HepG2 (cell line): ENCODE measurements around the gene SLC12A2. TPM values are rescaled to one million over a fixed set of nuclear protein-coding genes. Genes with fewer than 3 reads are reported as not detected.

Experiments
- ATAC-seq: fragments of 200-7000 bp; cut with Tn5 transposase; 3 replicates; pipeline ENCODE4 v1.9.1; 2020; ENCODE audit warnings: mild to moderate bottlenecking, moderate library complexity
- BruUV-seq: library from RNA; stranded (reverse); fragments of 400-500 nt; replicated peaks from 2 replicates; lab custom pipeline; 2021; lab: Mats Ljungman, UMichigan
- CTCF ChIA-PET: fragments of 300-600 bp; formaldehyde crosslinking; extraction: SDS; loops from one replicate; lab custom pipeline; 2021; ENCODE audit warnings: low total read pairs, inconsistent platforms, low intra/inter-chr PET ratio; lab: Yijun Ruan, JAX
- POLR2A ChIA-PET: fragments of 350-600 bp; sonication (Branson Sonifier 250); formaldehyde crosslinking; loops from one replicate; lab custom pipeline; 2020; ENCODE audit warnings: antibody characterized with exemption, inconsistent platforms; lab: Yijun Ruan, JAX
- DNase-seq: peaks from one replicate; pipeline ENCODE4 v3.0.0-alpha.2; 2015; ENCODE audit warnings: low spot score
- FAIRE-seq: peaks from 3 replicates; lab custom pipeline; 2011; peaks lifted over from hg19 to GRCh38; lab: Jason Lieb, UNC
- H2AFZ ChIP-seq: one replicate; pipeline ENCODE4 v1.6.1; 2011; ENCODE audit warnings: low read length, inconsistent platforms
- H3K27ac ChIP-seq: fragments of 300-600 bp; 3 replicates; pipeline ENCODE4 v1.8.0; 2011; ENCODE audit warnings: mixed run types, mild to moderate bottlenecking, mixed read lengths, low read length, inconsistent platforms; ENCODE audit not compliant: insufficient read depth; ENCODE audit errors: extremely low read length
- H3K27me3 ChIP-seq, 2 experiments: fragments of 200-600 bp in 1 of 2; 2 replicates in 1 of 2; 3 replicates in 1 of 2; pipeline versions ENCODE4 v1.6.0 to v1.8.0; 2011; ENCODE audit warnings: low read length in 2 of 2, mild to moderate bottlenecking in 2 of 2, moderate library complexity in 2 of 2, inconsistent platforms in 1 of 2; ENCODE audit not compliant: insufficient read depth in 2 of 2, control insufficient read depth in 1 of 2
- H3K36me3 ChIP-seq, 2 experiments: fragments of 200-600 bp in 1 of 2; replicated peaks in 1 of 2; 2 replicates in 1 of 2; 3 replicates in 1 of 2; pipeline versions ENCODE4 v1.5.1 to v1.8.0; 2011; ENCODE audit warnings: low read length in 2 of 2, inconsistent platforms in 1 of 2; ENCODE audit not compliant: insufficient read depth in 2 of 2, control insufficient read depth in 1 of 2
- H3K4me1 ChIP-seq: 2 replicates; pipeline ENCODE4 v1.5.1; 2012; ENCODE audit warnings: low read length, inconsistent platforms; ENCODE audit not compliant: insufficient read depth
- H3K4me2 ChIP-seq: 2 replicates; pipeline ENCODE4 v1.6.0; 2011; ENCODE audit warnings: low read depth, low read length, inconsistent platforms
- H3K4me3 ChIP-seq, 3 experiments: fragments of 200-600 bp in 1 of 3; sonication (generic), shearing (Covaris generic) in 1 of 3; replicated peaks in 1 of 3; 2 replicates each; pipeline ENCODE4 v1.5.1; 2011 to 2016; ENCODE audit warnings: low read length in 3 of 3, inconsistent platforms in 2 of 3, low read depth in 2 of 3, mild to moderate bottlenecking in 2 of 3, control low read depth in 1 of 3, mixed read lengths in 1 of 3; ENCODE audit not compliant: insufficient read depth in 1 of 3
- H3K79me2 ChIP-seq: one replicate; pipeline ENCODE4 v1.6.1; 2011; ENCODE audit warnings: low read length, inconsistent platforms; ENCODE audit not compliant: insufficient read depth
- H3K9ac ChIP-seq: 2 replicates; pipeline ENCODE4 v1.6.0; 2011; ENCODE audit warnings: mild to moderate bottlenecking, low read depth, low read length, inconsistent platforms; ENCODE audit not compliant: insufficient read depth
- H3K9me3 ChIP-seq: 2 replicates; pipeline ENCODE4 v1.5.1; 2012; ENCODE audit warnings: mild to moderate bottlenecking, low read length
- H4K20me1 ChIP-seq: 2 replicates; pipeline ENCODE4 v1.6.0; 2011; ENCODE audit warnings: inconsistent platforms, mild to moderate bottlenecking, low read length, moderate library complexity; ENCODE audit not compliant: insufficient read depth
- BCL6 ChIP-seq: IDR thresholded peaks from 2 replicates; pipeline ENCODE4 v1.6.1; 2016; ENCODE audit warnings: missing genetic modification reagents, missing compliant biosample characterization
- DBP ChIP-seq: sonication (generic); formaldehyde crosslinking; IDR thresholded peaks from 2 replicates; pipeline ENCODE4 v1.4.0; 2020; ENCODE audit warnings: missing genetic modification reagents; ENCODE audit errors: not compliant biosample characterization
- FOXM1 ChIP-seq: sonication (generic); formaldehyde crosslinking; IDR thresholded peaks from 2 replicates; pipeline ENCODE4 v1.5.0; 2020; ENCODE audit warnings: missing genetic modification reagents
- FOXO1 ChIP-seq: sonication (generic); formaldehyde crosslinking; IDR thresholded peaks from 2 replicates; pipeline ENCODE4 v1.4.0; 2020; ENCODE audit warnings: missing genetic modification reagents
- FOXP1 ChIP-seq, 2 experiments: fragments of 450-650 bp in 1 of 2; IDR thresholded peaks; 2 replicates each; pipeline ENCODE4 v1.6.1; 2017 to 2018; ENCODE audit warnings: antibody characterized with exemption in 1 of 2
- MTF2 ChIP-seq: sonication (generic); formaldehyde crosslinking; IDR thresholded peaks from 2 replicates; pipeline ENCODE4 v1.5.0; 2020; ENCODE audit warnings: missing genetic modification reagents, borderline replicate concordance
- NFIB ChIP-seq: sonication (generic); formaldehyde crosslinking; IDR thresholded peaks from 2 replicates; pipeline ENCODE4 v1.9.0; 2021; ENCODE audit warnings: missing genetic modification reagents, mild to moderate bottlenecking, borderline replicate concordance
- NONO ChIP-seq, 2 experiments: fragments of 450-650 bp in 1 of 2; sonication (generic) in 1 of 2; formaldehyde crosslinking in 1 of 2; IDR thresholded peaks in 1 of 2; conservative IDR thresholded peaks in 1 of 2; 2 replicates each; pipeline versions ENCODE4 v1.6.1 to v1.8.0; 2017 to 2022; ENCODE audit warnings: mild to moderate bottlenecking in 1 of 2, missing genetic modification reagents in 1 of 2, moderate library complexity in 1 of 2
- PATZ1 ChIP-seq: sonication (generic); formaldehyde crosslinking; IDR thresholded peaks from 2 replicates; pipeline ENCODE4 v1.4.0; 2020; ENCODE audit warnings: missing genetic modification reagents
- SCMH1 ChIP-seq: sonication (generic); formaldehyde crosslinking; IDR thresholded peaks from 2 replicates; pipeline ENCODE4 v1.9.0; 2021; ENCODE audit warnings: missing genetic modification reagents, mild to moderate bottlenecking, borderline replicate concordance
- SRSF4 ChIP-seq: fragments of 200-400 bp; formaldehyde crosslinking; IDR thresholded peaks from one replicate; pipeline ENCODE4 v1.6.1; 2018; ENCODE audit warnings: mild to moderate bottlenecking, low read depth, low read length, moderate library complexity; ENCODE audit not compliant: poor library complexity, severe bottlenecking
- TCF7L2 ChIP-seq: IDR thresholded peaks from 2 replicates; pipeline ENCODE4 v1.6.1; 2011; ENCODE audit warnings: mild to moderate bottlenecking, low read depth, low read length, moderate library complexity
- TRIM22 ChIP-seq: fragments of 450-650 bp; IDR thresholded peaks from 2 replicates; pipeline ENCODE4 v1.6.1; 2017
- WIZ ChIP-seq: sonication (generic); formaldehyde crosslinking; IDR thresholded peaks from 2 replicates; pipeline ENCODE4 v1.5.1; 2020; ENCODE audit warnings: mild to moderate bottlenecking, missing genetic modification reagents
- ZFP62 ChIP-seq: sonication (generic); formaldehyde crosslinking; IDR thresholded peaks from 2 replicates; pipeline ENCODE4 v1.4.0; 2020; ENCODE audit warnings: missing genetic modification reagents
- ZNF124 ChIP-seq: sonication (generic); formaldehyde crosslinking; IDR thresholded peaks from 2 replicates; pipeline ENCODE4 v1.4.0; 2020; ENCODE audit warnings: missing genetic modification reagents
- ZNF136 ChIP-seq: sonication (generic); formaldehyde crosslinking; IDR thresholded peaks from 2 replicates; pipeline ENCODE4 v1.8.1; 2022; ENCODE audit warnings: low read depth, mild to moderate bottlenecking, moderate library complexity, missing genetic modification reagents
- ZNF432 ChIP-seq: sonication (generic); formaldehyde crosslinking; IDR thresholded peaks from 2 replicates; pipeline ENCODE4 v1.5.0; 2020; ENCODE audit warnings: missing genetic modification reagents, mild to moderate bottlenecking, borderline replicate concordance
- ZNF567 ChIP-seq: sonication (generic); formaldehyde crosslinking; IDR thresholded peaks from 2 replicates; pipeline ENCODE4 v1.8.1; 2023; ENCODE audit warnings: mild to moderate bottlenecking, missing genetic modification reagents, borderline replicate concordance
- ZNF777 ChIP-seq: sonication (generic); formaldehyde crosslinking; IDR thresholded peaks from 2 replicates; pipeline ENCODE4 v1.4.0; 2020; ENCODE audit warnings: missing genetic modification reagents
- ZZZ3 ChIP-seq: sonication (generic); formaldehyde crosslinking; IDR thresholded peaks from 2 replicates; pipeline ENCODE4 v1.4.0; 2020; ENCODE audit warnings: missing genetic modification reagents, mild to moderate bottlenecking, borderline replicate concordance
- in situ Hi-C: cut with HindIII; loops from 2 replicates; pipeline ENCODE4 v1.10.0; 2017; ENCODE audit warnings: low pct_unique_long_range_greater_than_20kb; ENCODE audit not compliant: extremely low pct_ligation_motif_present
- intact Hi-C: fragments of 100-400 bp; cut with micrococcal nuclease; formaldehyde crosslinking; loops from one replicate; pipeline ENCODE4 v1.10.0; 2022; ENCODE audit not compliant: unreplicated experiment
- polyA plus RNA-seq, 8 experiments: library from polyadenylated mRNA; depleted of rRNA in 3 of 8; stranded (reverse) in 7 of 8; unstranded in 1 of 8; fragments of >200 nt; fragmentation: Illumina TruSeq in 4 of 8; extraction: Trizol in 4 of 8; gene quantifications; 2 replicates each; pipeline versions ENCODE4 v1.2.1 to v1.2.3, GENCODE V29; 2011 to 2016; ENCODE audit warnings: low read depth in 4 of 8, missing spikeins in 1 of 8, mixed read lengths in 1 of 8; ENCODE audit not compliant: insufficient read depth in 1 of 8
- total RNA-seq, 5 experiments: library from RNA; depleted of rRNA; stranded (reverse); fragments of >200 nt; fragmentation: Illumina TruSeq; extraction: Trizol; gene quantifications; 2 replicates each; pipeline ENCODE4 v1.2.3, GENCODE V29; 2016; ENCODE audit warnings: low read depth in 1 of 5

The SLC12A2 gene
- total and polyA plus RNA-seq, 2 of the 13 experiments (the other 11 are each of a cell fraction or from before 2014, with no cell fraction given) = 4.0 to 9.7 TPM

- no peak for TF ChIP-seq FOXM1 (CRISPR knock-in tag)
- TF ChIP-seq TCF7L2 = no peak
- TF ChIP-seq ZFP62 = no peak
- no peak for TF ChIP-seq ZNF124
- TF ChIP-seq FOXP1 (IDR thresholded peaks at IDR 0.05) = no peak
- TF ChIP-seq FOXP1 (CRISPR knock-in tag; IDR thresholded peaks at IDR 0.05) = no peak
- TF ChIP-seq ZNF136 = no peak
- no peak for TF ChIP-seq ZZZ3 (CRISPR knock-in tag)
- TF ChIP-seq SRSF4 = no peak
Measured at GRCh38 chr5:128062172-128062746, 21.3 kb upstream of the SLC12A2 start (continued).

GRCh38 chr5:128074171-128074570, 9.4 kb upstream of the SLC12A2 start:
- FAIRE-seq (no peak), ATAC-seq (no peak), DNase-seq (no peak)
- CTCF ChIA-PET = no interaction called here
- Histone ChIP-seq H3K79me2 (no peaks in the 10 kb centered on the region), H3K27me3 (no peaks in the 10 kb centered on the region), H4K20me1 (no peaks in the 10 kb centered on the region), H3K4me3 (no peak overlapping the region), H3K4me2 (no peak overlapping the region), H3K9ac (no peak overlapping the region), H3K27ac (no peak overlapping the region), H2AFZ (no peak overlapping the region), H3K4me1 (no peaks in the 10 kb centered on the region; the same call in 1 of the 2 replicates), H3K36me3 (no peaks in the 10 kb centered on the region), H3K9me3 (no peaks in the 10 kb centered on the region)
- intact Hi-C loops = no loop called here
- in situ Hi-C loops = no loop called here
- POLR2A ChIA-PET = no interaction called here
- BruUV-seq = no TSS peak
- TF ChIP-seq MTF2 (CRISPR knock-in tag) = no peak
- TF ChIP-seq ZNF432 (CRISPR knock-in tag) = no peak
- TF ChIP-seq TRIM22 = no peak
- TF ChIP-seq DBP (CRISPR knock-in tag) = no peak
- no peak for TF ChIP-seq NONO (IDR thresholded peaks at IDR 0.05)
- TF ChIP-seq NONO (CRISPR knock-in tag; conservative IDR thresholded peaks at IDR 0.05) = no peak
- no peak for TF ChIP-seq BCL6 (CRISPR knock-in tag)
- TF ChIP-seq ZNF567 = no peak
- no peak for TF ChIP-seq WIZ (CRISPR knock-in tag)
- TF ChIP-seq PATZ1 (CRISPR knock-in tag) = no peak
- no peak for TF ChIP-seq SCMH1
- no peak for TF ChIP-seq NFIB (CRISPR knock-in tag)
- TF ChIP-seq ZNF777 (CRISPR knock-in tag) = no peak
- TF ChIP-seq FOXO1 (CRISPR knock-in tag) = no peak
